Articular chondrocyte of knee joint (primary cell): ENCODE measurements around the gene TNFRSF1B. TPM values are rescaled to one million over a fixed set of nuclear protein-coding genes. Genes with fewer than 3 reads are reported as not detected.

Experiments used
- small RNA-seq: library from RNA; depleted of rRNA; stranded (forward); fragments of <200 nt; gene quantifications from one replicate; pipeline ENCODE3, GENCODE V24; 2012
- total RNA-seq: library from RNA; depleted of rRNA; stranded (reverse); fragments of >200 nt; gene quantifications from 2 replicates; pipeline ENCODE4 v1.2.3, GENCODE V29; 2012

The TNFRSF1B gene
- 23.6 and 30.3 TPM in 2 replicates for total RNA-seq

GRCh38 chr1:12166834-12167492 is at the start of gene TNFRSF1B:
Gene TNFRSF1B, plus strand, starts transcription at chr1:12166991. Its CDS starts 101 bp downstream, at chr1:12167092.

GRCh38 chr1:12229835-12230548 is 63.2 kb downstream of the TNFRSF1B start, which contains the start of gene VPS13D:
Gene VPS13D, plus strand, starts transcription at chr1:12230030. Its CDS starts 4,237 bp downstream, at chr1:12234267.

Small RNAs within 50 kb of the gene (small RNA-seq; reads per million reads assigned to genes)
- gene MIR4632 (not detected), gene RF00156 (not detected)

Other genes starting within 250 kb of the TNFRSF1B start
- gene KIAA2013, start 240.6 kb upstream of the TNFRSF1B start, total RNA-seq = 46.2 and 47.6 TPM in 2 replicates
- 192 and 220 TPM in 2 replicates for gene PLOD1, start 232.3 kb upstream of the TNFRSF1B start, total RNA-seq
- 52.0 and 52.1 TPM in 2 replicates for gene MFN2, start 186.5 kb upstream of the TNFRSF1B start, total RNA-seq
- gene MIIP, start 147.5 kb upstream of the TNFRSF1B start, total RNA-seq = 15.0 and 17.0 TPM in 2 replicates
- 0.13 and 0.22 TPM in 2 replicates for gene TNFRSF8, start 103.7 kb upstream of the TNFRSF1B start, total RNA-seq
- gene VPS13D, start 63.0 kb downstream of the TNFRSF1B start, total RNA-seq = 65.9 and 68.5 TPM in 2 replicates